ENCODE results near the gene LITAFD.
"Not testable (repeated sequence)": the region's sequence is repeated elsewhere in the genome, so short reads cannot be mapped to it uniquely, and the experiment has no call there.

Gene LITAFD

DNA sequence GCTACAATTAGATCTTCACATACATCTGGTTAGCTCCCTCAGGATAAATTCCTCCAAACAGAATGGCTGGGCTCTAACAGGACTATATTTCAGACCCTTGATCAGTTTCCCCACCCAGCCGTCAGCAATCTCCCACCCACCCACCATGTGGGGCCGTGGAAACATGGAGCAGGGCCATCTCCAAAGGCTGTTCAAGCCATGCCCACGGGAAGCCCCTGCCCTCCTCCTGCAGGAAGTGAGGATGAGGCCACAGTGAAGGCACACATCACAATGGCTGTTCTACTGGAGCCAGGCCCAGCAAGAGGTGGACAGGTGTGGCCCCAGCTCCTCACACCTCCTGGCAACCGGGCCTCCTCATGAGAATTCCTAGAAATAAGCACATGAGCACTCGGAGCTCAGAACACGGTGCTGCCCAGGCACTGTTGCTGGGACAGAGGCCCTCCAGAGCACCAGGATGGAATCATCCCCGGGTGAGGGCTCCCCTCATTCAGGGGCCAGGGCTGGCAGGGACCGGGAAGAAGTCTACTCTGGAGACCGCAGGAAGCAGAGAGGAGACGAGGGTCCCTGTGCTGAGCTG lies at the start of gene LITAFD:
Gene LITAFD (plus strand): TSS at position 311 of the 577 bp plus-strand sequence. CDS start 2,005 bp downstream, outside the sequence.
- Mint-ChIP-seq H3K27me3 (peaks cover 4% of the 10 kb centered on the region), H3K9me3 (no peaks in the 10 kb centered on the region), H3K36me3 (ENCODE audit: low read depth) (peaks cover under 1% of the 10 kb centered on the region), H3K4me3 (no peak within 1 kb of the TSS), H3K4me1 (ENCODE audit: low read depth) (peaks cover 20% of the 10 kb centered on the region), H3K27ac (no peak within 1 kb of the TSS)

- peaks cover 10% of the 10 kb centered on the region for H3K4me1 Mint-ChIP-seq (ENCODE audit: low read depth)
- H3K27ac Mint-ChIP-seq: peak overlapping the region; percentile 11
- no peaks in the 10 kb centered on the region for H3K9me3 Mint-ChIP-seq
- H3K36me3 Mint-ChIP-seq (ENCODE audit: low read depth): peaks cover 54% of the 10 kb centered on the region
- H3K4me3 Mint-ChIP-seq: no peak overlapping the region
- no peaks in the 10 kb centered on the region for H3K27me3 Mint-ChIP-seq
Observed at GRCh38 chr16:8832717-8833105, 49.4 kb upstream of the LITAFD start.

- Mint-ChIP-seq H3K4me1 (ENCODE audit: low read depth) (peaks cover 10% of the 10 kb centered on the region), H3K36me3 (ENCODE audit: low read depth) (peaks cover 14% of the 10 kb centered on the region)
- not testable (repeated sequence) for H3K4me3 Mint-ChIP-seq, H3K9me3 Mint-ChIP-seq, H3K27me3 Mint-ChIP-seq, H3K27ac Mint-ChIP-seq
Observed at GRCh38 chr16:8836797-8837196, 45.4 kb upstream of the LITAFD start.

DNA sequence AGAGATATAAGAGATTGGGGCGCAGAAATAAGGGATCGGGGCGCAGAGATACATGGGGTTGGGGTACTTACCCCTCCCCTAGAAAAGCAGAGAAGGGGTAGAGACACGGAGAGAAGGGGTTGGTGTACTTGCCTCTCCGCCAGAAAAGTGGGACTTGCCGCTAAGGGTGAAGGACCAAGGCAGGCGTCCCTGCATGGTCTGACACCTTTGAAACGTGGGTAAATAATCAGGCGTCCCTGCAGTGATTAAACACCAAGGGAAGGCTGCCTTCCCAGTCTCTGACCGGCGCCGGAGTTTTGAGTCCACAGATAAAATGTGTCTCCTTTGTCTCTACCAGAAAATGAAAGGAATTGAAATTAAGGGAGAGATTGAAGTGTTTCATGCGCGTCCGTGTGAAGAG lies 44.6 kb upstream of the LITAFD start:
- H3K4me1 Mint-ChIP-seq (ENCODE audit: low read depth); H3K4me3 Mint-ChIP-seq; H3K27ac Mint-ChIP-seq; H3K27me3 Mint-ChIP-seq; H3K9me3 Mint-ChIP-seq: not testable (repeated sequence)
- H3K36me3 Mint-ChIP-seq (ENCODE audit: low read depth): peaks cover 11% of the 10 kb centered on the region

- not testable (repeated sequence) for H3K27me3 Mint-ChIP-seq
- peaks cover 22% of the 10 kb centered on the region for H3K36me3 Mint-ChIP-seq (ENCODE audit: low read depth)
- peak overlapping the region; percentile 4 for H3K27ac Mint-ChIP-seq
Observed at GRCh38 chr16:8842016-8842415, 40.1 kb upstream of the LITAFD start.

DNA sequence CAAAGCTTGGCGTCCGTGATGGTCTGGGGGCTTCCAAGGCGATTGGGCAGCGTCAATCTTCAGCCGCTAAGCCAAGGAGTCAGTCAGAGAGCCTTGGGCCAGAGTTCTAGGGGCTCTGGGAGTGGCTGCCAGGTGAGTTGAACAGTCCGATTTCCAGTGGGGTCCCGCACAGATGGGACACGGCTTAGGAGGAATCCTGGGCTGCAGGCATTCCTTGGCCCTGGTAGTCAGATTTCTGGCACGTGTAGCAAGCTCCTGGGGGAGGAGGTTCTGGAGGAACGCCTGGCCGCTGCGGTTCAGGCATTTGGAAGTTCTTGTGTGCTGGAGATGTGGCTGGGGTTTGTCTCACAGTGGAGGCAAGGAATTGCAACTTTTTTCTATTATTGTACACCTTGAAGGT lies 38.9 kb upstream of the LITAFD start:
- H3K27ac Mint-ChIP-seq; H3K4me3 Mint-ChIP-seq; H3K9me3 Mint-ChIP-seq; H3K4me1 Mint-ChIP-seq (ENCODE audit: low read depth); H3K27me3 Mint-ChIP-seq: not testable (repeated sequence)
- H3K36me3 Mint-ChIP-seq (ENCODE audit: low read depth): peaks cover 22% of the 10 kb centered on the region

More at GRCh38 chr16:8842016-8842415, 40.1 kb upstream of the LITAFD start:
- H3K4me1 Mint-ChIP-seq (ENCODE audit: low read depth); H3K4me3 Mint-ChIP-seq; H3K9me3 Mint-ChIP-seq: not testable (repeated sequence)

DNA sequence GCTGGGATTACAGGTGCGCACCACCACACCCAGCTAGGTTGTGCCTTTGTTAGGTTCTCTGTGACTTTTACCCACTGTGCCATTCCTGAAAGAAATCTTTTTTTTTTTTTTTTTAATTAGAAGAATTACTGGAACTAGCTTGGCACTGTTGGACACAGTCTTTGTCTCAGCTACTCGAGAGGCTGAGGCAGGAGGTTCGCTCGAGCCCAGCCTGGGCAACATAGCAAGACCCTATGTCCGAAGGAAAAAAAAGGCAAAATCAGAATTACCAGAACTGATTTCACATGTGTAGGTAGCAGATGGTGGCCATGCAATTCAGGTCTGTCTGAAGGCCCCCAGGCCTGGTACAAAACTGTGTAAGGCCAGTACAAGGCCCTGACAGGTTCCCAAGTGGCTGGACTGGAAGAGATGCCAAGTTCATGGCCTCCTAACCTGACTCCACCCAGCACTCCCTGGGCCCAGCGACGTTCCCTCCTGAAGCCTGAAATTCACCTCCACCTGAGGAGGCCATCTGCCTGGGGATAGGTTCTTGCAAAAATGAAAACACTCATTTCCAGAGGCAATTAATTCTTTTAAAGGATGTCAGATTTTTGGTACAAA lies 36.4 kb upstream of the LITAFD start:
- peaks cover 17% of the 10 kb centered on the region for H3K4me1 Mint-ChIP-seq (ENCODE audit: low read depth)
- no peak overlapping the region for H3K4me3 Mint-ChIP-seq
- H3K27ac Mint-ChIP-seq: no peak overlapping the region
- peaks cover 43% of the 10 kb centered on the region for H3K36me3 Mint-ChIP-seq (ENCODE audit: low read depth)
- no peaks in the 10 kb centered on the region for H3K9me3 Mint-ChIP-seq
- no peaks in the 10 kb centered on the region for H3K27me3 Mint-ChIP-seq

- Mint-ChIP-seq H3K27me3 (no peaks in the 10 kb centered on the region), H3K36me3 (ENCODE audit: low read depth) (peaks cover 47% of the 10 kb centered on the region), H3K4me1 (ENCODE audit: low read depth) (peaks cover 18% of the 10 kb centered on the region), H3K9me3 (no peaks in the 10 kb centered on the region), H3K27ac (no peak overlapping the region), H3K4me3 (no peak overlapping the region)
Observed at GRCh38 chr16:8846401-8846932, 35.7 kb upstream of the LITAFD start.

DNA sequence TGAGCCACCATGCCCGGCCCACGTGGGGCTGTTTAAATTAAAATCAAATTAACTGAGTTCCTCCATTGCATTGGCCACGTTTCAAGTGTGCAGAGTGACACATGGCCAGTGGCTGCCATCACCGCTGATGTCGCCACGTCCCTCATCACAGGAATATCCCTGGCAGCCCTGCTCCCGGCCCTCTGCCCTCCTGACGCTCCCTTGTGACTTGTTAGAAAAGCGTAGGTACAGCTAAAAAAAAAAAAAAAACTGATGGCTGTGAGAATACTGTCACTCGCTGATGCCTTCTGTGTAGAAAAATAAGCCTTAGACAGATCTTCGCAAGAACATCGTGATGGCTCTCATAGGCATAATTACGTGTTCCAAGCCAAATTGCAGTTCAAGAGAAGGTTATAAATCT lies 35.0 kb upstream of the LITAFD start:
- Mint-ChIP-seq H3K36me3 (ENCODE audit: low read depth) (peaks cover 50% of the 10 kb centered on the region), H3K27ac (no peak overlapping the region), H3K4me1 (ENCODE audit: low read depth) (peaks cover 18% of the 10 kb centered on the region), H3K9me3 (no peaks in the 10 kb centered on the region), H3K27me3 (no peaks in the 10 kb centered on the region), H3K4me3 (no peak overlapping the region)

DNA sequence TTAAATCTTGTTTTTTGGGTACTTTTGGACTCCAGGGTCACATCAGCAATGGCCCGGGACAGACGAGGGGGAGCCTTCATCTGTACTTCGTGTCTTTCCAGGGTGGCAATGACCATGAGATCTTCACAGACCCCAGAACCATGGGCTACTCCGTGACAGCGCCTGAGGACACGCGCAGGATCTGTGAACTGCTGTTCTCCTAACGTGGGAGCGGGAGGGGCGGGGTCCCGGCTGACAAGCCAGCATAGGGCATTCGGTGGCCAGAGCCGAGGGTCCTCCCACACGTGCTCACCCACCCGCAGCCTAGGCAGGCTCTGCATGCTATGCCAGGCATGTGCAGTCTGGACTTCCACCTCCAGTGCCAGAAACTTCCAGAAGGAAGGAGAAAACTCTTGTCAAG lies 34.5 kb upstream of the LITAFD start:
- H3K27ac Mint-ChIP-seq: no peak overlapping the region
- H3K4me3 Mint-ChIP-seq: no peak overlapping the region
- peaks cover 47% of the 10 kb centered on the region for H3K36me3 Mint-ChIP-seq (ENCODE audit: low read depth)
- no peaks in the 10 kb centered on the region for H3K27me3 Mint-ChIP-seq
- peaks cover 18% of the 10 kb centered on the region for H3K4me1 Mint-ChIP-seq (ENCODE audit: low read depth)
- no peaks in the 10 kb centered on the region for H3K9me3 Mint-ChIP-seq

DNA sequence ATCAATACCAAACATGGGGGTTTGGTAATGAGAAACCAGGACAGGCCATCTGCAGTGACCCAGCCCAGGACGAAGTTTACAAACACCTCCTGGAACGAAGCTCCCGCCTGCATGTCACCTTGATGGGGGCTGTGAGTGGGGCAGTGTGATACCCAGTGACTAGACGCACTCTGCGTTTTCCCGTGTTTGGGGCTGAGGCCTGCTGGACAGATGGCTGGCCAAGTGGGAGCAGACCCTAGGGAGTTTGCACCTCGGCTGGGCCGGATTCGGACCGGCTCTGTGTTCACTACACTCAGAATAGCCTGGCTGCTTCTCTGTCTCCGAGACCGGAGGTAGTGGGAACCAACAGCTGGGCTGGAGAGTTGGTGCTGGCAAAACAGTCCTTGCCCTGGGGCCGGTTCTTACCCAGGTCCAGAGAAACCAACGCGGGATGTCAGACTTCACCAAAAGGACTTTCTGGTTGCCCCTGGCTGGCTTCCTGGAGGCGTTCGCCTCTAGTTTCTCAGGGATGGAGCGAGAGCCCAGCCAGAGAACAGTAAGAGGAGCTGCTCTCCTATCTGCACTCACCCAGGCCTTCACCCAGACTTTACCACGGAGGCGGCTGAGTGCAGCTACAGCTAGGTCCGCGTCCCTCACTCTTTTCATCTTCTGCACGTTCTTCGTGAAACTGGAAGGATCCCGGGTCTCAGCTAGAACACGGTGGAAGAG lies 33.8 kb upstream of the LITAFD start:
- peaks cover 18% of the 10 kb centered on the region for H3K4me1 Mint-ChIP-seq (ENCODE audit: low read depth)
- H3K27me3 Mint-ChIP-seq: no peaks in the 10 kb centered on the region
- peaks cover 50% of the 10 kb centered on the region for H3K36me3 Mint-ChIP-seq (ENCODE audit: low read depth)
- no peak overlapping the region for H3K4me3 Mint-ChIP-seq
- no peaks in the 10 kb centered on the region for H3K9me3 Mint-ChIP-seq
- H3K27ac Mint-ChIP-seq: no peak overlapping the region

GRCh38 chr16:8848939-8849391 lies 33.2 kb upstream of the LITAFD start:
- Mint-ChIP-seq H3K36me3 (ENCODE audit: low read depth) (peaks cover 51% of the 10 kb centered on the region), H3K27me3 (no peaks in the 10 kb centered on the region), H3K27ac (peak overlapping the region; percentile 45), H3K9me3 (no peaks in the 10 kb centered on the region), H3K4me3 (no peak overlapping the region), H3K4me1 (ENCODE audit: low read depth) (peaks cover 18% of the 10 kb centered on the region)

- Mint-ChIP-seq H3K9me3 (no peaks in the 10 kb centered on the region), H3K4me1 (ENCODE audit: low read depth) (peaks cover 18% of the 10 kb centered on the region), H3K36me3 (ENCODE audit: low read depth) (peaks cover 51% of the 10 kb centered on the region), H3K27me3 (no peaks in the 10 kb centered on the region), H3K4me3 (no peak overlapping the region), H3K27ac (peak overlapping the region; percentile 45)
Observed at GRCh38 chr16:8849411-8850011, 32.6 kb upstream of the LITAFD start.

- Mint-ChIP-seq H3K36me3 (ENCODE audit: low read depth) (peaks cover 52% of the 10 kb centered on the region), H3K27ac (peak overlapping the region; percentile 62), H3K4me1 (ENCODE audit: low read depth) (peaks cover 21% of the 10 kb centered on the region), H3K9me3 (no peaks in the 10 kb centered on the region), H3K27me3 (no peaks in the 10 kb centered on the region), H3K4me3 (no peak overlapping the region)
Observed at GRCh38 chr16:8850279-8850885, 31.8 kb upstream of the LITAFD start.

All from stimulated activated naive CD8-positive, alpha-beta T cell treated with anti-CD3 and anti-CD28 coated beads, Interleukin-15, Interleukin-2, amounts not matched to agents 100 ng/mL and 50 ng/mL, for 24 hours (primary cell).